NCI-H446 (cell line): ENCODE measurements around the gene TRIM47.

Experiments used
- DNase-seq, 2 experiments: peaks; one replicate each; lab custom pipeline; 2025; lab: John Stamatoyannopoulos, UW

Gene TRIM47

GRCh38 chr17:75908201-75908600, 29.8 kb upstream of the TRIM47 start:
- no peak for DNase-seq

DNA sequence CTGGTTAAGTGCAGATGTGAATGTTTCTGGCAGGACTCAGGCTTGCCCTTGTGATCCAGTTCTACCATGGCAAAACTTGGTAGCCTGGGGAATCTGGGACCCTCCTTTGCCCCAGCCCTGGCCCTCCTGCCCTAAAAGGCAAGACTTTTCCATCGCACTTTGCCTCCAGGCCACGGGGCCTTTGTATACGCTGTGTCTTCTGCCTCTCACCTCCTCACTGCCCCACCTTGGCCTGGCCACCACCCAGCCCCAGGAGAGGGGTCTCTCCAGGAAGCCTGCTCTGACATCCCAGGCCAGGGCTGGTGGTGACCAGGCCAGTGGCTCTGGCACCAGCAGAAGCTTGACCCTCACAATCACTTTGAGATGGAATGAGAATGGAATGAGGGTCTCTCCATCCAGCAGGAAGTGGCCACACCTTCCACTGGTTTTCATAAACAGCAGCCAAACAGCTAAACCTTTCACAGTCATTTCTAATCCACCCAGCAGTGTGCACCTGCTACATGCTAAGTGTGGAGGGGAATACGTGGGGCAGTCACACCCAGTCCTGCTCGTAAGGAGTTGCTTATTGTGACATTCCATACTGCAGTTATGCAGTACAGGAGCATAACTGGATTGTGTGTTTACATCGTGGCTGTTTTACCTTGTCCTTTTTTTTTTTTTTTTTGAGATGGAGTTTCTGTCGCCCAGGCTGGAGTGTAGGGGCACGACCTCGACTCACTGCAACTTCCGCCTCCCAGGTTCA, 27.9 kb upstream of the TRIM47 start:
- no peak for DNase-seq

GRCh38 chr17:75904749-75905521, 26.6 kb upstream of the TRIM47 start, which contains the start of gene MRPL38:
Gene MRPL38 (minus strand): TSS chr17:75904884. CDS start chr17:75904875, 9 bp downstream.
- peak; percentile 91 to 98 for DNase-seq

- no peak for DNase-seq
Measured at GRCh38 chr17:75902406-75902805, 24.0 kb upstream of the TRIM47 start.

- no peak for DNase-seq
Measured at GRCh38 chr17:75901727-75902126, 23.3 kb upstream of the TRIM47 start.

- DNase-seq, result no peak
Measured at GRCh38 chr17:75900691-75901533, 22.5 kb upstream of the TRIM47 start.

DNA sequence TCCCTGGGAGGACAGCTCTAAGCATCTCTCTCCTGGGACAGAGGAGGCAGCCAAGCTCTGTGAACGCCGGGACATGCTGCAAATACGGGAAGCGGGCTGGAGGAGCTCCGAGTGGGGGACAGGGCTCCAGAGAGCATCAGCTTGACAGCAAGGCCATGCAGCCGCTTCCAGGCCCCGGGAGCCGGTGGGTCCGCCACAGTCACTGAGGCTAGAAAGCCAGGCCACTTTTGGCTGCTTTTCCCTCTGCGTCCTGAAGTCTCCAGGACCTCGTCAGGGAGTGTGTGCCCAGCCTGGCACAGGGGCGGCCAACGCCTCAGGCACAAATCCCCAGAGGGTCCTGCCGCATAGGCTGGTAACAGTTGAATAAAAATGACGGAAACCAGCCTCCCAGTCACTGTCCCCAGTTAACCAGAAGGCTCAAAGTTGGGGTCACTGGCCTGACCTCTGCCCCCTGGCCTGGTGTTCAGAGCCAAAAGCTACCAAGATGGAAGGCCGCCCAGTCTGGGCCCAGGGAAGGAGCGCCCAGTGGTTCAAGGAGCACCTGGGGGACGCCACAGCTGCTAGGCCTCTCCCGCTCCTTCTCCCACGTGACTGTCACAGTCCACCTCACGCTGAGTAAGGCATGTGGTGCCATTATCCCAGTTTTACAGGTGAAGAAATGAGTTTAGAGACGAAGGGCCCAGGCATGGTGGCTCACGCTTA, 21.5 kb upstream of the TRIM47 start:
- DNase-seq, result no peak

DNA sequence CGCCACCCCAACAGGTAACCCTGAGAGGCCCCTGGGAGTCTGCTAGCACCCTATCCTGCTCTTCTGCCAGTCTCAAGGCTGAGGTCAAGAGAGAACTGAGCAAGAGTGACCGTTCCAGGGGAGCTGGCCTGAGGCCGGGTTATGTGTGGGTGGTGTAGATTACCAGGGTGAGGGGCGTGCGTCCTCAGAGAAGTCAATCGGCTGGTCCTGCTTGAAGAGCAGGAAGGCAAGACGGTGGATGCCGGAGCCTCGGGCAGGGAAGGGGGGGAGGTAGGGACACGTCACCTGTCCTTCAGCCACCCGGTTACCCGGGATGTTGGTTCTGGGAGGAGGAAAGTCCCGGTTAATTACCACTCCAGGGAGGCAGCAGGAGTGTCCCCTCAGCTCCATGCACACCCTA, 21.0 kb upstream of the TRIM47 start:
- no peak for DNase-seq

- no peak for DNase-seq
Measured at GRCh38 chr17:75898791-75899190, 20.4 kb upstream of the TRIM47 start.

- no peak for DNase-seq
Measured at GRCh38 chr17:75898065-75898464, 19.7 kb upstream of the TRIM47 start.

DNA sequence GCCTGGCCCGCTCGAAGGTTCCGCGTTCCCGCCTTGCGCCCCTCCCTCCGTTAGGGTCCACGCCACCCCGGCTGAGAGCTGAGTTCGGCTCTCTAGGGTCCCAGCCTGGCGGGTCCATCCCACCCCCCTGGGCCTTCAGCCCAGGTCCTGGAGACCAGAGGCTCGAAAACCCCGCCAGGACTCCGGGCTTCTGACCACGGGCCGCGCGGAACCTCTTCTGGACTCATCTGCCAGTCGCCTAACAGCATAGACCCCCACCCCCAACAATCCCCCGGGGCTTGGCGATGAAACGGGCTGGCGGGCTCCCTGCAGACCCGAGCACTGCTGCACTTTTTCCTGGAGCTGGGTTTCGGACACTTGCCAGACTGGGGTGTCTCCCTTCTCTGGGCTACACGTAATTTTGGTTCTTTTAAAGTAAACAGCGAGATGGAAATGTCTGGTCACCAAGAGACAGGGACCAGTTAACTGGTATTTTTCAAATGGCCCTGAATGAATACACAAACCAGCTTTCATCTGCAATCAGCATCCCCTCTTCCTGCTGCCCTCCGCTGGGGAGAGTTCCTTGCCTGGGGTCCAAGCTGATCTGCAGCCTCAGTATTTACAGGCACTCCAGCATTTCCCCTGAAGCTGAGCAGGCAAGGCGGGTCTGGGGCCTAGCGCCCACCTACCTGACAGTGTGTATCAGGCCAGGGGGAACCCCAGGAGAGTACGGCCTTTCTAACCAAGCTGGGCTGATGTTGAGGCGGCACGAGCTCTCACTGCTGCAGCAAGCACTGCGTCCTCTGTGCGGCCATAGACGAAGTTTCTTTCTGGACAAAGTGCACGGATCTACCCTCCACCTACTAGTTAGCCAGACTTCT, 19.0 kb upstream of the TRIM47 start:
- no peak for DNase-seq

DNA sequence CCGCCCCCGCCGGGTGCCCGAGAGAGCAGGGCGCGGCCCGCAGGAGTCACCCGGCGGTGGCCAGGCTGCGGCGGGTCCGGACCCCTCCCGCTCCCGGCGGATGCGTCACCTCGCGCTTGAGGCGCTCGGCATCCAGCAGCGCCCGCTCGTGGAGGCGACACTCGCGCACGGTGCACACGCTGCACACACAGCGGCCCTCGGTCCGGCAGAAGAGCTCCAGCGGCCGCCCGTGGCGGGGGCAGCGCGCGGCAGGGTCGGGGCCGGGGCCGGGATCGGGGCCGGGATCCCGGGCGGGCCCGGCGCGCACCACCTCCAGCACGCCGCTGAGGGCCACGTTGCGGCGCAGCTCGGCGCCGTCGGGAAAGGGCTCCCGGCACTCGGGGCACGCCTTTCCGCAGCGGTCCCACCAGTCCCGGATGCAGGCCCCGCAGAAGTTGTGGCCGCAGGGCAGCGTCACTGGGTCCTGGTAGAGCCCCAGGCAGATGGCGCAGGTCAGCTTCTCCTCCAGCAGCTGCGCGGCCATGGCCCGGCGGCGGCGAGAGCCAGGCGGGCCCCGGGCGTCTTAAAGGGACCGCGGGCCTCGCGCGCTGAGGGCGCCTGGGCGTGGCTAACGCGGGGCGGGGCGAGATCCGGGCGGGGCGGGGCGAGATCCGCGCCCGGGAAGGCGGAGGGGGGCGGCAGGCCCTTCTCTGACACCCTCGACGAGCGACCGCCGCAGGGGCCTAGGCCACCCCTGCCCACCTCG, 18.2 kb upstream of the TRIM47 start, which contains the start of gene TRIM65:
TSS of gene TRIM65 (minus strand) at position 537 of the 745 bp plus-strand sequence. CDS start at position 523, 14 bp downstream.
- peak; percentile 37 to 87 for DNase-seq

GRCh38 chr17:75895370-75896155, 17.2 kb upstream of the TRIM47 start:
- peak; percentile 34 to 36 for DNase-seq

DNA sequence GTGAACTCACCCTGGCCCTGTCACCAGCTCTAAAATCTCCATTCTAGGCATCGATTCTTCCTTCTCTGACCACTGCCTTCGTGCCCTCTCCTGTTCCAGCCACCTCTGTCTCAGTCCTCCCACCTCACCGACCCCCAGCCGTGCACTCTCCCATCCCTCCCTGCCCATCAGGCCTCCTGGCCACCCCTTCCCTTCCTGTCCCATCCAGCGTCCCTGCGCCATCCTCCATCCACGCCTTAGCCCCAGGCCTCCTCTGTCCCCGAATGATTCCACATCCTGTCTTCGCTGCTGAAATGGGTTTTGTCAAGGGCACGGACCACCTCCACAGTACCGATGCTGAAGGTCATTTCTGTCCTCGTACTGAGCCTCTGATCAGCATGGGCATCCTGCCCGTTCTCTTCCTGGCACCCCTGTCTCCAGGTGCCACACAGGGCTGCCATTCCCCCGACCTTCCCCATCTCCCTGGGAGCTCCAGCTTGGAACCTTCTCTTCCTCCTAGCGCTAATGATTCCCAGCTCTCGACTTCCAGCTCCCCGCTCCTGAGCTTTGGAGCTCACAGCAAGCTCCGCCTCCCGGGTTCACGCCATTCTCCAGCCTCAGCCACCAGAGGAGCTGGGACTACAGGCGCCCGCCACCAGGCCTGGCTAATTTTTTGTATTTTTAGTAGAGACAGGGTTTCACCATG, 15.8 kb upstream of the TRIM47 start:
- DNase-seq, result no peak

DNA sequence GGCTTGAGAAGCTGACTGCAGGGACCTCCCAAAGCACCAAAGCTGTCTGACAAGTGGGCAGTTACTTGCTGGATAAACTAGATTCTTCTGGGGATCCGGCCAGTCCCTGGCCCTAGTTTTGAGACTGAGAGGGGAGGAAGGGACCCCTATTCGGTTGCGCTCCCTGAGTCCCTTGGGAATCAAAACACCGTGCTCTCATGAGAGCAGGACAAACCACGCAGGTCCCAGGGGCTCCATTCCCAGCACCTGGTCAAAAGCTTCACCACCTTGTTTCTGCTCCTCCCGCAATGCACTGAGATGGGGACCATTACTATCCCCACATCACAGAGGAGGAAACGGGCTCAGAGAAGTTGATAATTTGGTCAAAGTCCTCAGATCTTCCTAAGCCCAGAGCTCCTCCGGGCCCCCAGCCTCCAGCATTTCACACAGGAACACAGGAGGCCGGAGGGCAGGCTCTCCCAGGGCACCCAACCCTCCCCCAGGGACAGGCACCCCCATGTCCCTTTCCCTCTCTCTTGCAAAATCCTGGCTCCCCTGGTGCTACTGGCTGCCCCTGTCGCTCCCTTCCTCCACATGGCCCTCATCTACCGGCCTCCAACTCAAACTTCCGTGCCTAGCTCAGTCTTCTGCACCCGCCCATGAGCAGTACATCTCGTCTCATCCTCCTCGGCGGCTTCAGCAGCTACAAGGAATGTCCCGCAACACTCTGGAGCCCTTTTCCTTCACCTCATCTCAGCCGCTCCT, 15.1 kb upstream of the TRIM47 start:
- DNase-seq, result no peak

DNA sequence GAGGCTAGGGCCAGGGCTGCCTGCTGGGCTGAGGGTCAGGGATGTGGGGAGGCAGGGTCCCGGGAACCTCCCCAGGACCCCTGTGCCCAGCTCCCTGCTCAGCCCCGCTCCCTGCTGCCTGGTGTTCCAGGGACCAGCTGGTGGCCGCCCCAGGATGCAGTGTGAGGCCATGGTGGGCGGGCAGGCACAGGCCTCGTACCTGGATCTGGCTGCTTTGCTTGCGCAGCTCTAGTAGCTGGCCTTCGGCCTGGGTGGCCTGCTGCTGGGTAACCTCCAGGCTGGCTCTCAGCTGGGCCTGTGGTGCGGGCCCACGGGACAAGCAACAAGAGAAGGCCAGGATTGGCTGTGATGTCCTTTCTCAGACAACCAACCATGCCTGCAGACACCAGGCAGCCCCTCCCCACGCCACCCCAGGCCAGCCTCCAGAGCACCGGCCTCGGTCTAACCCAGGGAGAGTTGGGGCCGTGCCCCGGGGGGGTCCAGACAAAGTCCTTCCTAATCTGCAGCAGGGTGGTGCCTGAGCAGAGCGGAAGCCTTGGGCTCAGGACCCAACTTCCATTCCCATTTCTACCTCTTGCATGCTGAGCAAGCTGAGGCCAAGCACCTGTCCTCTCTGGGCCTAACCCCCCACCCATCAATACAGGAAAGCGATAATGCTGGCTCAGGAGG, 14.3 kb upstream of the TRIM47 start:
- DNase-seq, result no peak
